Measurements from ENCODE around the gene KIF4A.

DNA sequence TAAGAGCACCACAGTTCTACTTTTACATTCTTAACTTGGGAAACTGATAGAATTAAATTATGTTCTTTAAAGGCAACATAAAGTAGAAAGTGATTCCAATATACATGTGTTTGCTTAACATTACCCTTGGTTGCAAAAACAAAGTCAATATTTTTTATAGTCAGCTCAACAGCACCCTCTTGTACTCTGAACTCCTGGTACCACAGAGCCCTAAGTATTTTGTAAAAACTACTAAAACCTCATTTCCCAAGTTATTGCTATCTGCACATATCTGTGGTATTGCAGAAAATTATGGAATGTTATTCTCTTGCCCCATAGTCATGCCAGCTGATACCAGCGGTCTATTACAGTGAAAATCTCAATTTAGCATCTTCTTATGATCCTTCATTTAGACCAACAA, 2.9 kb downstream of the KIF4A start:
- TF ChIP-seq, protein P1, sequence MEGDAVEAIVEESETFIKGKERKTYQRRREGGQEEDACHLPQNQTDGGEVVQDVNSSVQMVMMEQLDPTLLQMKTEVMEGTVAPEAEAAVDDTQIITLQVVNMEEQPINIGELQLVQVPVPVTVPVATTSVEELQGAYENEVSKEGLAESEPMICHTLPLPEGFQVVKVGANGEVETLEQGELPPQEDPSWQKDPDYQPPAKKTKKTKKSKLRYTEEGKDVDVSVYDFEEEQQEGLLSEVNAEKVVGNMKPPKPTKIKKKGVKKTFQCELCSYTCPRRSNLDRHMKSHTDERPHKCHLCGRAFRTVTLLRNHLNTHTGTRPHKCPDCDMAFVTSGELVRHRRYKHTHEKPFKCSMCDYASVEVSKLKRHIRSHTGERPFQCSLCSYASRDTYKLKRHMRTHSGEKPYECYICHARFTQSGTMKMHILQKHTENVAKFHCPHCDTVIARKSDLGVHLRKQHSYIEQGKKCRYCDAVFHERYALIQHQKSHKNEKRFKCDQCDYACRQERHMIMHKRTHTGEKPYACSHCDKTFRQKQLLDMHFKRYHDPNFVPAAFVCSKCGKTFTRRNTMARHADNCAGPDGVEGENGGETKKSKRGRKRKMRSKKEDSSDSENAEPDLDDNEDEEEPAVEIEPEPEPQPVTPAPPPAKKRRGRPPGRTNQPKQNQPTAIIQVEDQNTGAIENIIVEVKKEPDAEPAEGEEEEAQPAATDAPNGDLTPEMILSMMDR (conservative IDR thresholded peaks at IDR 0.05 in 1 of 2, IDR thresholded peaks at IDR 0.05 in 1 of 2; ENCODE audit: extremely low read depth in 1 of 2, insufficient read depth in 1 of 2, low read depth in 1 of 2, low read length in 2 of 2) = no peak
- TF ChIP-seq EZH2 (IDR thresholded peaks at IDR 0.05; ENCODE audit: borderline replicate concordance, low read length) = no peak

Measured in mammary epithelial cell (primary cell).